Lower leg skin (tissue), 3 donors: ENCODE results near the gene KRTAP19-3.

Experiments used
- CTCF ChIP-seq, 3 donors: fragments of 450-650 bp; IDR thresholded peaks; one replicate each; pipeline ENCODE4 v1.5.1; 2016; ENCODE audit warnings: antibody characterized with exemption in 3 of 3, mild to moderate bottlenecking in 3 of 3, moderate library complexity in 2 of 3
- POLR2A ChIP-seq, 2 donors: fragments of 450-650 bp; IDR thresholded peaks; one replicate each; pipeline ENCODE4 v1.6.1; 2016 to 2017; ENCODE audit warnings: antibody characterized with exemption in 2 of 2, mild to moderate bottlenecking in 1 of 2, moderate library complexity in 1 of 2

GRCh38 chr21:30443226-30443625 lies 48.6 kb downstream of the KRTAP19-3 start:
- TF ChIP-seq CTCF (IDR thresholded peaks at IDR 0.05) (no peak), POLR2A (IDR thresholded peaks at IDR 0.05) (no peak)
